ENCODE results near the gene GBGT1. TPM values are rescaled to one million over a fixed set of nuclear protein-coding genes. Genes with fewer than 3 reads are reported as not detected.

Gene GBGT1
- total and polyA plus RNA-seq, 9 of the 15 experiments (the other 6 are each of a cell fraction or from before 2014, with no cell fraction given) = 0.55 to 25.8 (median 13.7) TPM

GRCh38 chr9:133180953-133181352, 17.2 kb upstream of the GBGT1 start:
- DNase-seq (ENCODE audit: extremely low read depth in 1 of 4, low spot score in 3 of 4) = no peak
- Histone ChIP-seq H3K79me2 (ENCODE audit: control insufficient read depth, insufficient read depth, low read length) (no peaks in the 10 kb centered on the region), H3K4me3 (no peak overlapping the region), H3K27me3 (ENCODE audit: control insufficient read depth in 2 of 2, insufficient read depth in 2 of 2, low read length in 2 of 2) (peaks cover 8 to 12% of the 10 kb centered on the region in 2 experiments; a peak in 4 of 5 replicates), H3K9ac (ENCODE audit: insufficient read depth in 1 of 2, low read depth in 2 of 2, low read length in 2 of 2) (no peak overlapping the region), H3K4me1 (replicated peaks in 1 of 2; ENCODE audit: control insufficient read depth in 2 of 2, insufficient read depth in 2 of 2, low read length in 2 of 2) (peaks cover 0 to 4% of the 10 kb centered on the region in 2 experiments; a peak in 1 of 5 replicates), H4K20me1 (replicated peaks; ENCODE audit: control insufficient read depth, insufficient read depth, low read length) (no peaks in the 10 kb centered on the region), H3K27ac (ENCODE audit: extremely low read depth, low read depth, low read length) (no peak overlapping the region), H3K4me2 (ENCODE audit: insufficient read depth, low read length) (no peak overlapping the region), H3K36me3 (ENCODE audit: control insufficient read depth, insufficient read depth, low read length) (no peaks in the 10 kb centered on the region), H3K9me1 (ENCODE audit: control insufficient read depth, insufficient read depth, low read length) (no peaks in the 10 kb centered on the region), H3K9me3 (replicated peaks; ENCODE audit: control insufficient read depth, insufficient read depth, low read depth, low read length) (no peaks in the 10 kb centered on the region), H2AFZ (ENCODE audit: low read depth, low read length) (no peak overlapping the region)
- no TSS peak for BruUV-seq (replicated peaks)
- no peak for FAIRE-seq
- ChIA-PET CTCF (ENCODE audit: low intra/inter-chr PET ratio) (interaction anchor here (0.7 kb wide), 1 partner anchor 159 kb away, joined by 3 read pairs; no protein-coding TSS in a partner anchor), POLR2A (interaction anchor here (1.2 kb wide), 1 partner anchor 41 kb away, joined by 3 read pairs; no protein-coding TSS in a partner anchor)
- intact Hi-C loops (cut with micrococcal nuclease) (loop anchor here (2.0 kb wide), 1 partner anchor 78 kb away; no protein-coding TSS in a partner anchor), in situ Hi-C loops (cut with MboI) (no loop called here)
- TF ChIP-seq MXD1 (CRISPR knock-in tag; IDR thresholded peaks at IDR 0.05; ENCODE audit: borderline replicate concordance, poor library complexity, severe bottlenecking) = no peak
- TF ChIP-seq BMI1 (IDR thresholded peaks at IDR 0.05; ENCODE audit: low read length) = no peak
- TF ChIP-seq YY1 (IDR thresholded peaks at IDR 0.05; ENCODE audit: borderline replicate concordance in 1 of 3, control insufficient read depth in 1 of 3, extremely low read depth in 1 of 3, insufficient read depth in 3 of 3, insufficient read length in 1 of 3, insufficient replicate concordance in 2 of 3, low read depth in 1 of 3, low read length in 2 of 3) = no peak
- TF ChIP-seq, protein P1, sequence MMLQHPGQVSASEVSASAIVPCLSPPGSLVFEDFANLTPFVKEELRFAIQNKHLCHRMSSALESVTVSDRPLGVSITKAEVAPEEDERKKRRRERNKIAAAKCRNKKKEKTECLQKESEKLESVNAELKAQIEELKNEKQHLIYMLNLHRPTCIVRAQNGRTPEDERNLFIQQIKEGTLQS (IDR thresholded peaks at IDR 0.05) = no peak
- TF ChIP-seq, protein P1 (CRISPR knock-in tag; conservative IDR thresholded peaks at IDR 0.05) = no peak
- no peak for TF ChIP-seq ZNF354B (CRISPR knock-in tag; IDR thresholded peaks at IDR 0.05)
- no peak for TF ChIP-seq ETV1 (tag; conservative IDR thresholded peaks at IDR 0.05; ENCODE audit: low read depth)
- TF ChIP-seq HDAC6 (IDR thresholded peaks at IDR 0.05; ENCODE audit: low read depth, low read length) = no peak
- no peak for TF ChIP-seq GABPB2 (CRISPR knock-in tag; conservative IDR thresholded peaks at IDR 0.05)
- WGBS (ENCODE audit: insufficient coverage, low coverage, missing lambda C conversion rate) = 37% methylated on average over 5 of the region's 5 CpGs
- ATAC-seq = no peak

Data from K562 (cell line).